Suprapubic skin (tissue), 4 donors: ENCODE data around the gene RGS17. TPM values are rescaled to one million over a fixed set of nuclear protein-coding genes. Genes with fewer than 3 reads are reported as not detected.

ENCODE experiments used
- DNase-seq, 2 donors: peaks; one replicate each; pipeline ENCODE4 v3.0.0-alpha.2; 2019; ENCODE audit warnings: low spot score in 2 of 2
- H3K27ac ChIP-seq: fragments of 200-600 bp; sonication (generic); one replicate; pipeline ENCODE4 v1.5.1; 2019
- H3K27me3 ChIP-seq: fragments of 200-600 bp; sonication (generic); one replicate; pipeline ENCODE4 v1.5.1; 2019
- H3K36me3 ChIP-seq: fragments of 200-600 bp; sonication (generic); one replicate; pipeline ENCODE4 v1.5.1; 2019
- H3K4me1 ChIP-seq: fragments of 200-600 bp; sonication (generic); one replicate; pipeline ENCODE4 v1.5.1; 2019
- H3K4me3 ChIP-seq: fragments of 200-600 bp; sonication (generic); one replicate; pipeline ENCODE4 v1.5.1; 2019; ENCODE audit warnings: mild to moderate bottlenecking
- H3K9me3 ChIP-seq: fragments of 200-600 bp; sonication (generic); one replicate; pipeline ENCODE4 v1.5.1; 2019
- CTCF ChIP-seq, 2 donors: fragments of 200-600 bp in 1 of 2; fragments of 450-650 bp in 1 of 2; sonication (generic) in 1 of 2; IDR thresholded peaks; one replicate each; pipeline ENCODE4 v1.5.1; 2016 to 2019; ENCODE audit warnings: antibody characterized with exemption in 2 of 2, mild to moderate bottlenecking in 1 of 2, moderate library complexity in 1 of 2
- EP300 ChIP-seq: sonication (generic); formaldehyde crosslinking; IDR thresholded peaks from one replicate; pipeline ENCODE4 v1.6.1; 2017; ENCODE audit warnings: antibody characterized with exemption
- POLR2A ChIP-seq, 2 donors: fragments of 450-650 bp; IDR thresholded peaks; one replicate each; pipeline ENCODE4 v1.6.1; 2017; ENCODE audit warnings: antibody characterized with exemption in 2 of 2, mild to moderate bottlenecking in 2 of 2, moderate library complexity in 2 of 2
- POLR2AphosphoS5 ChIP-seq, 3 donors: sonication (generic); formaldehyde crosslinking; IDR thresholded peaks; one replicate each; pipeline ENCODE4 v1.6.1; 2017; ENCODE audit warnings: antibody characterized with exemption in 3 of 3
- WGBS: methylation state at CpG from one replicate; pipeline ENCODE4 v1.1.5; 2018; 5-methylcytosine and 5-hydroxymethylcytosine counted together
- total RNA-seq, 4 donors: library from RNA; depleted of rRNA; stranded (reverse); fragments of >200 nt; gene quantifications; one replicate each; pipeline ENCODE4 v1.1.0, GENCODE V29; 2016

The RGS17 gene
- total RNA-seq, 4 donors from 2014 or later = 0.08 to 1.8 (median 0.26) TPM

DNA sequence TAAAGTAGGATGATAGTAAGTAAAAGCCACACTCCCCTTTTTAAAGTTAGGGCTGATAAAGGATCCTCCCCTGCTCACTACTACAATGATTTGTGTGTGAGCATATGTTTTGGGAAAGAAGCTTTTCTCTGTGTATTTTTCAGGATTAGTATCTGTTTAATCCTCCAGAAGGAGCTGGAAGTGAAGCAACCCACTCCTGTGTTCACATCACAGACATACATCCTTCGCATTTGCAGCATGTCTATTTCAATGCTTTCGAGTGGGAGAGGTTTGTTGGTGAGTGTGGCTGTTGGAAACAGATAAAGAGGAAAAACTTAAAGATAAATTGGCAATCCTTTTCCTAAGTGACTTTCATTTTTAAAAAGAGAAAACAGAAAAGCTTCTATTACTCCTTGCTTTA is 31.6 kb upstream of the RGS17 start:
- Histone ChIP-seq H3K4me3 (no peak overlapping the region), H3K27me3 (no peaks in the 10 kb centered on the region), H3K36me3 (no peaks in the 10 kb centered on the region), H3K9me3 (no peaks in the 10 kb centered on the region), H3K27ac (no peak overlapping the region), H3K4me1 (no peaks in the 10 kb centered on the region)
- no peak for TF ChIP-seq CTCF (IDR thresholded peaks at IDR 0.05)
- no peak for TF ChIP-seq EP300
- no peak for TF ChIP-seq POLR2A (IDR thresholded peaks at IDR 0.05)
- TF ChIP-seq POLR2AphosphoS5 (IDR thresholded peaks at IDR 0.05) = no peak
- no peak for DNase-seq
- 78% methylated on average over 2 of the region's 2 CpGs for WGBS

GRCh38 chr6:153162172-153162571 is 31.1 kb upstream of the RGS17 start:
- no peaks in the 10 kb centered on the region for H3K27me3 ChIP-seq
- H3K4me3 ChIP-seq = no peak overlapping the region
- DNase-seq = no peak
- WGBS = 76% methylated on average over 4 of the region's 4 CpGs
- H3K4me1 ChIP-seq = no peaks in the 10 kb centered on the region
- TF ChIP-seq POLR2AphosphoS5 (IDR thresholded peaks at IDR 0.05) = no peak
- TF ChIP-seq POLR2A (IDR thresholded peaks at IDR 0.05) = no peak
- no peak for TF ChIP-seq CTCF (IDR thresholded peaks at IDR 0.05)
- no peak for TF ChIP-seq EP300
- H3K9me3 ChIP-seq = no peaks in the 10 kb centered on the region
- H3K36me3 ChIP-seq = no peaks in the 10 kb centered on the region
- H3K27ac ChIP-seq = no peak overlapping the region

- Histone ChIP-seq H3K36me3 (no peaks in the 10 kb centered on the region), H3K4me3 (no peak overlapping the region), H3K27me3 (no peaks in the 10 kb centered on the region), H3K27ac (no peak overlapping the region), H3K4me1 (no peaks in the 10 kb centered on the region), H3K9me3 (no peaks in the 10 kb centered on the region)
- DNase-seq = no peak
- TF ChIP-seq POLR2A (IDR thresholded peaks at IDR 0.05) (no peak), POLR2AphosphoS5 (IDR thresholded peaks at IDR 0.05) (no peak), CTCF (IDR thresholded peaks at IDR 0.05) (no peak), EP300 (no peak)
- WGBS = 86% methylated on average over 2 of the region's 2 CpGs
These were observed 29.1 kb upstream of the RGS17 start for GRCh38 chr6:153160221-153160620.

GRCh38 chr6:153150752-153151440 is 19.8 kb upstream of the RGS17 start:
- 77% methylated on average over 18 of the region's 21 CpGs for WGBS
- no peaks in the 10 kb centered on the region for H3K4me1 ChIP-seq
- no peak for DNase-seq
- no peaks in the 10 kb centered on the region for H3K27me3 ChIP-seq
- no peak overlapping the region for H3K27ac ChIP-seq
- H3K4me3 ChIP-seq = no peak overlapping the region
- peaks cover 5% of the 10 kb centered on the region for H3K9me3 ChIP-seq
- no peak for TF ChIP-seq EP300
- TF ChIP-seq POLR2AphosphoS5 (IDR thresholded peaks at IDR 0.05) = no peak
- TF ChIP-seq CTCF (IDR thresholded peaks at IDR 0.05) = no peak
- TF ChIP-seq POLR2A (IDR thresholded peaks at IDR 0.05) = no peak
- no peaks in the 10 kb centered on the region for H3K36me3 ChIP-seq

GRCh38 chr6:153150371-153150751 is 19.3 kb upstream of the RGS17 start:
- Histone ChIP-seq H3K27ac (no peak overlapping the region), H3K36me3 (no peaks in the 10 kb centered on the region), H3K4me3 (no peak overlapping the region), H3K9me3 (peaks cover 5% of the 10 kb centered on the region), H3K4me1 (no peaks in the 10 kb centered on the region), H3K27me3 (no peaks in the 10 kb centered on the region)
- TF ChIP-seq POLR2A (IDR thresholded peaks at IDR 0.05) (no peak), POLR2AphosphoS5 (IDR thresholded peaks at IDR 0.05) (no peak), EP300 (no peak), CTCF (IDR thresholded peaks at IDR 0.05) (no peak)
- DNase-seq = no peak
- 85% methylated on average over 11 of the region's 11 CpGs for WGBS
